Measurements from ENCODE around the gene ONECUT1. TPM values are rescaled to one million over a fixed set of nuclear protein-coding genes. Genes with fewer than 3 reads are reported as not detected.

Gene ONECUT1
- total RNA-seq, 1 experiment from 2014 or later, result 1.3 TPM

- CTCF ChIA-PET, result interaction anchor here (1.5 kb wide), 1 partner anchor 16 kb away, joined by 6 read pairs; no protein-coding TSS in a partner anchor
- no peak overlapping the region for H3K4me2 ChIP-seq (ENCODE audit: low read length)
- no peak overlapping the region for H3K27ac ChIP-seq (ENCODE audit: low read depth, low read length)
- RAD21 ChIA-PET (ENCODE audit: low non-redundant PET in 1 of 2, low total read pairs in 2 of 2, uncharacterized antibody in 2 of 2, unreplicated experiment in 2 of 2), result no interaction called here
- TF ChIP-seq JUND (IDR thresholded peaks at IDR 0.05) (no peak), SP1 (IDR thresholded peaks at IDR 0.05; ENCODE audit: low read depth) (no peak)
- H3K4me3 ChIP-seq (replicated peaks in 1 of 2; ENCODE audit: low read depth in 1 of 2, low read length in 2 of 2), result no peak overlapping the region
- no peak for DNase-seq (ENCODE audit: low read depth, low spot score)
- no peak overlapping the region for H3K9ac ChIP-seq (ENCODE audit: low read length)
- no peaks in the 10 kb centered on the region for H3K4me1 ChIP-seq (ENCODE audit: control insufficient read depth in 1 of 2, insufficient read depth in 2 of 2, low read length in 2 of 2)
- H3K9me3 ChIP-seq (ENCODE audit: control insufficient read depth in 1 of 2, insufficient read depth in 1 of 2, low read depth in 1 of 2, low read length in 2 of 2), result no peaks in the 10 kb centered on the region
- no peaks in the 10 kb centered on the region for H3K36me3 ChIP-seq (ENCODE audit: control insufficient read depth in 1 of 2, insufficient read depth in 2 of 2, low read length in 2 of 2)
- no peaks in the 10 kb centered on the region for H3K27me3 ChIP-seq (ENCODE audit: insufficient read depth, low read length)
- POLR2A ChIA-PET, result no interaction called here
- no peaks in the 10 kb centered on the region for H3K9me2 ChIP-seq (ENCODE audit: insufficient read depth)
- intact Hi-C loops (cut with micrococcal nuclease), result no loop called here
- no TSS peak for BruUV-seq (replicated peaks)
- no peaks in the 10 kb centered on the region for H4K20me1 ChIP-seq (ENCODE audit: insufficient read depth)
- H3K79me2 ChIP-seq (ENCODE audit: insufficient read depth, low read length), result no peaks in the 10 kb centered on the region
- H2AFZ ChIP-seq (ENCODE audit: low read depth, low read length, poor library complexity, severe bottlenecking), result no peak overlapping the region
- ATAC-seq, result no peak
These were observed 38.6 kb downstream of the ONECUT1 start for GRCh38 chr15:52751522-52751921.

- ChIA-PET RAD21 (ENCODE audit: low non-redundant PET in 1 of 2, low total read pairs in 2 of 2, uncharacterized antibody in 2 of 2, unreplicated experiment in 2 of 2) (no interaction called here), POLR2A (no interaction called here), CTCF (no interaction called here)
- no peaks in the 10 kb centered on the region for H3K79me2 ChIP-seq (ENCODE audit: insufficient read depth, low read length)
- ATAC-seq (no peak), DNase-seq (ENCODE audit: low read depth, low spot score) (no peak)
- H4K20me1 ChIP-seq (ENCODE audit: insufficient read depth), result no peaks in the 10 kb centered on the region
- H3K9me2 ChIP-seq (ENCODE audit: insufficient read depth), result no peaks in the 10 kb centered on the region
- H3K4me1 ChIP-seq (ENCODE audit: control insufficient read depth in 1 of 2, insufficient read depth in 2 of 2, low read length in 2 of 2), result no peaks in the 10 kb centered on the region
- no peak overlapping the region for H3K27ac ChIP-seq (ENCODE audit: low read depth, low read length)
- H2AFZ ChIP-seq (ENCODE audit: low read depth, low read length, poor library complexity, severe bottlenecking), result no peak overlapping the region
- no peak overlapping the region for H3K9ac ChIP-seq (ENCODE audit: low read length)
- BruUV-seq (replicated peaks), result no TSS peak
- no peak overlapping the region for H3K4me2 ChIP-seq (ENCODE audit: low read length)
- TF ChIP-seq ZFX (IDR thresholded peaks at IDR 0.05), result no peak
- TF ChIP-seq FOSL1 (IDR thresholded peaks at IDR 0.05; ENCODE audit: low read depth), result no peak
- no peak for TF ChIP-seq POLR2A (IDR thresholded peaks at IDR 0.05; ENCODE audit: borderline replicate concordance, extremely low read depth, insufficient read depth, insufficient read length)
- TF ChIP-seq SIN3A (IDR thresholded peaks at IDR 0.05; ENCODE audit: low read depth), result no peak
- TF ChIP-seq POLR2AphosphoS5 (IDR thresholded peaks at IDR 0.05; ENCODE audit: low read depth, low read length), result no peak
- TF ChIP-seq MAX (IDR thresholded peaks at IDR 0.05), result no peak
- no peaks in the 10 kb centered on the region for H3K36me3 ChIP-seq (ENCODE audit: control insufficient read depth in 1 of 2, insufficient read depth in 2 of 2, low read length in 2 of 2)
- no peaks in the 10 kb centered on the region for H3K9me3 ChIP-seq (ENCODE audit: control insufficient read depth in 1 of 2, insufficient read depth in 1 of 2, low read depth in 1 of 2, low read length in 2 of 2)
- intact Hi-C loops (cut with micrococcal nuclease), result no loop called here
- H3K4me3 ChIP-seq (replicated peaks in 1 of 2; ENCODE audit: low read depth in 1 of 2, low read length in 2 of 2), result no peak overlapping the region
- H3K27me3 ChIP-seq (ENCODE audit: insufficient read depth, low read length), result no peaks in the 10 kb centered on the region
These were observed 40.9 kb downstream of the ONECUT1 start for GRCh38 chr15:52749258-52749657.

All from HCT116 (cell line).